Epithelial cell of proximal tubule (primary cell): ENCODE measurements around the gene PLCXD3. TPM values are rescaled to one million over a fixed set of nuclear protein-coding genes. Genes with fewer than 3 reads are reported as not detected.

ENCODE experiments used
- DNase-seq: peaks from one replicate; pipeline ENCODE4 v3.0.0-alpha.2; 2011; ENCODE audit warnings: low read depth
- H3K4me3 ChIP-seq: 2 replicates; pipeline ENCODE4 v1.5.1; 2011; ENCODE audit warnings: low read depth, mild to moderate bottlenecking, low read length
- CTCF ChIP-seq: conservative IDR thresholded peaks from 2 replicates; pipeline ENCODE4 v1.5.1; 2012; ENCODE audit warnings: low read depth, mild to moderate bottlenecking, low read length
- total RNA-seq: library from RNA; depleted of rRNA; stranded (reverse); fragments of >200 nt; gene quantifications from 2 replicates; pipeline ENCODE4 v1.2.3, GENCODE V29; 2015

The PLCXD3 gene
- total RNA-seq, 1 donor from 2014 or later: 0.46 TPM

GRCh38 chr5:41268894-41269293, 241.5 kb downstream of the PLCXD3 start:
- no peak for DNase-seq
- no peak overlapping the region for H3K4me3 ChIP-seq
- no peak for TF ChIP-seq CTCF

- no peak for DNase-seq
- no peak overlapping the region for H3K4me3 ChIP-seq
- TF ChIP-seq CTCF: no peak
These were observed 244.0 kb downstream of the PLCXD3 start for GRCh38 chr5:41266377-41266776.

- DNase-seq: no peak
- TF ChIP-seq CTCF: no peak
These were observed 246.4 kb downstream of the PLCXD3 start for GRCh38 chr5:41264019-41264418.

GRCh38 chr5:41263335-41263734, 247.1 kb downstream of the PLCXD3 start:
- DNase-seq: no peak
- TF ChIP-seq CTCF: no peak
- no peak overlapping the region for H3K4me3 ChIP-seq

More at GRCh38 chr5:41264019-41264418, 246.4 kb downstream of the PLCXD3 start:
- H3K4me3 ChIP-seq: no peak overlapping the region
